GM23338 (cell line): ENCODE results near the gene BPIFB1.

ENCODE experiments used
- CTCF ChIP-seq, 2 experiments: fragments of 200-600 bp in 1 of 2; sonication (generic) in 1 of 2; conservative IDR thresholded peaks; 2 replicates each; pipeline versions ENCODE4 v1.5.1 to v1.6.1; 2016 to 2017; ENCODE audit warnings: antibody characterized with exemption in 2 of 2, low read depth in 2 of 2, mild to moderate bottlenecking in 2 of 2, moderate library complexity in 1 of 2
- ETS1 ChIP-seq: IDR thresholded peaks from 2 replicates; pipeline ENCODE4 v1.6.1; 2016; ENCODE audit warnings: antibody characterized with exemption
- EZH2 ChIP-seq: fragments of 200-600 bp; sonication (generic); IDR thresholded peaks from one replicate; pipeline ENCODE4 v1.8.0; 2017; ENCODE audit warnings: antibody characterized with exemption, mild to moderate bottlenecking, low read depth; ENCODE audit not compliant: unreplicated experiment
- EZH2phosphoT487 ChIP-seq: fragments of 200-600 bp; sonication (generic); IDR thresholded peaks from one replicate; pipeline ENCODE4 v1.8.1; 2018; ENCODE audit warnings: antibody characterized with exemption; ENCODE audit not compliant: unreplicated experiment
- NANOG ChIP-seq: IDR thresholded peaks from 2 replicates; pipeline ENCODE4 v1.6.1; 2016; ENCODE audit warnings: antibody characterized with exemption, borderline replicate concordance
- POLR2AphosphoS5 ChIP-seq: IDR thresholded peaks from 2 replicates; pipeline ENCODE4 v1.6.1; 2016; ENCODE audit warnings: antibody characterized with exemption, low read depth
- REST ChIP-seq: IDR thresholded peaks from one replicate; pipeline ENCODE4 v1.6.1; 2018; ENCODE audit warnings: antibody characterized with exemption; ENCODE audit not compliant: unreplicated experiment

- TF ChIP-seq CTCF (conservative IDR thresholded peaks at IDR 0.05; ENCODE audit: low read depth in 2 of 2), result no peak
- no peak for TF ChIP-seq POLR2AphosphoS5
- no peak for TF ChIP-seq EZH2phosphoT487
- no peak for TF ChIP-seq ETS1
- no peak for TF ChIP-seq REST
- TF ChIP-seq EZH2, result no peak
- TF ChIP-seq NANOG, result no peak
Observed at GRCh38 chr20:33236351-33236750, 46.7 kb upstream of the BPIFB1 start.
